Measurements from ENCODE around the gene LRRC46. TPM values are rescaled to one million over a fixed set of nuclear protein-coding genes. Genes with fewer than 3 reads are reported as not detected.
A peak's percentile ranks its signal among the peaks of the same experiment; 100 is the strongest.

LRRC46 gene
- polyA plus RNA-seq, 3 donors, result 0.12 to 0.65 (median 0.22) TPM

GRCh38 chr17:47850373-47850691 is 18.9 kb downstream of the LRRC46 start:
- H3K9me3 Mint-ChIP-seq, result peaks cover 0 to 17% (median 10%) of the 10 kb centered on the region in 7 donors
- H3K4me1 ChIP-seq (ENCODE audit: control insufficient read depth in 1 of 2, insufficient read depth in 2 of 2, low read length in 2 of 2), result peaks cover 0 to 11% of the 10 kb centered on the region in 2 donors
- peaks cover 91 to 99% (median 92%) of the 10 kb centered on the region in 3 donors for H3K27me3 Mint-ChIP-seq (ENCODE audit: low read depth in 3 of 3)
- DNase-seq, result no peak
- no peak overlapping the region for H2AFZ ChIP-seq (ENCODE audit: insufficient read depth, low read depth, low read length, poor library complexity, severe bottlenecking)
- peaks cover 15% of the 10 kb centered on the region for H3K4me1 Mint-ChIP-seq
- H4K20me1 ChIP-seq (ENCODE audit: insufficient read depth, low read length), result no peaks in the 10 kb centered on the region
- H3K79me2 ChIP-seq (ENCODE audit: insufficient read depth, low read length), result no peaks in the 10 kb centered on the region
- H3K4me2 ChIP-seq (replicated peaks; ENCODE audit: extremely low read depth, low read length, poor library complexity, severe bottlenecking), result no peak overlapping the region
- H3K4me3 ChIP-seq (replicated peaks in 1 of 3; ENCODE audit: low read depth in 2 of 3, low read length in 3 of 3), result no peak overlapping the region
- TF ChIP-seq CTCF (IDR thresholded peaks at IDR 0.05), result no peak
- H3K36me3 Mint-ChIP-seq, result peaks cover 0 to 8% of the 10 kb centered on the region in 2 donors
- H3K27ac Mint-ChIP-seq, result no peak overlapping the region
- intact Hi-C loops (cut with micrococcal nuclease), result no loop called here
- H3K27ac ChIP-seq (ENCODE audit: low read depth in 1 of 2, low read length in 2 of 2), result no peak overlapping the region
- no peaks in the 10 kb centered on the region for H3K36me3 ChIP-seq (replicated peaks in 1 of 2; ENCODE audit: control insufficient read depth in 1 of 2, insufficient read depth in 2 of 2, low read length in 2 of 2)
- 70% methylated on average over 9 of the region's 9 CpGs for WGBS (ENCODE audit: insufficient coverage)
- no peak overlapping the region for H3K9ac ChIP-seq (ENCODE audit: insufficient read depth, low read length, poor library complexity, severe bottlenecking)
- peaks cover 0 to 17% of the 10 kb centered on the region in 2 donors for H3K9me3 ChIP-seq (replicated peaks in 1 of 2; ENCODE audit: control insufficient read depth in 1 of 2, insufficient read depth in 1 of 2, low read length in 2 of 2)
- peak overlapping the region in 1 of 2 donors; percentile 52 for H3K4me3 Mint-ChIP-seq
- peaks cover 79 to 99% of the 10 kb centered on the region in 2 donors for H3K27me3 ChIP-seq (ENCODE audit: control insufficient read depth in 2 of 2, insufficient read depth in 2 of 2, low read length in 2 of 2)

- H3K27ac Mint-ChIP-seq, result no peak within 1 kb of the TSS
- no peak for TF ChIP-seq CTCF (IDR thresholded peaks at IDR 0.05)
- H3K27me3 ChIP-seq (ENCODE audit: control insufficient read depth in 2 of 2, insufficient read depth in 2 of 2, low read length in 2 of 2), result peaks cover 75 to 99% of the 10 kb centered on the region in 2 donors
- 11% methylated on average over 41 of the region's 71 CpGs for WGBS (ENCODE audit: insufficient coverage)
- no peaks in the 10 kb centered on the region for H3K79me2 ChIP-seq (ENCODE audit: insufficient read depth, low read length)
- no peaks in the 10 kb centered on the region for H3K36me3 ChIP-seq (replicated peaks in 1 of 2; ENCODE audit: control insufficient read depth in 1 of 2, insufficient read depth in 2 of 2, low read length in 2 of 2)
- H3K4me3 ChIP-seq (replicated peaks in 1 of 3; ENCODE audit: low read depth in 2 of 3, low read length in 3 of 3), result no peak within 1 kb of the TSS
- peaks cover 0 to 8% of the 10 kb centered on the region in 2 donors for H3K36me3 Mint-ChIP-seq
- peaks cover 0 to 11% of the 10 kb centered on the region in 2 donors for H3K4me1 ChIP-seq (ENCODE audit: control insufficient read depth in 1 of 2, insufficient read depth in 2 of 2, low read length in 2 of 2)
- H3K4me3 Mint-ChIP-seq, result peak within 1 kb of the TSS in 1 of 2 donors; percentile 84
- peaks cover 15% of the 10 kb centered on the region for H3K4me1 Mint-ChIP-seq
- no peaks in the 10 kb centered on the region for H4K20me1 ChIP-seq (ENCODE audit: insufficient read depth, low read length)
- peak within 1 kb of the TSS; percentile 11 for H3K4me2 ChIP-seq (replicated peaks; ENCODE audit: extremely low read depth, low read length, poor library complexity, severe bottlenecking)
- no peak within 1 kb of the TSS for H2AFZ ChIP-seq (ENCODE audit: insufficient read depth, low read depth, low read length, poor library complexity, severe bottlenecking)
- DNase-seq, result peak in 1 of 3 donors; percentile 23
- H3K9ac ChIP-seq (ENCODE audit: insufficient read depth, low read length, poor library complexity, severe bottlenecking), result no peak within 1 kb of the TSS
- peaks cover 0 to 17% of the 10 kb centered on the region in 2 donors for H3K9me3 ChIP-seq (replicated peaks in 1 of 2; ENCODE audit: control insufficient read depth in 1 of 2, insufficient read depth in 1 of 2, low read length in 2 of 2)
- peaks cover 89 to 99% (median 93%) of the 10 kb centered on the region in 3 donors for H3K27me3 Mint-ChIP-seq (ENCODE audit: low read depth in 3 of 3)
- intact Hi-C loops (cut with micrococcal nuclease), result no loop called here
- no peak within 1 kb of the TSS for H3K27ac ChIP-seq (ENCODE audit: low read depth in 1 of 2, low read length in 2 of 2)
- H3K9me3 Mint-ChIP-seq, result peaks cover 0 to 18% (median 10%) of the 10 kb centered on the region in 7 donors
Observed at GRCh38 chr17:47850692-47851573, 19.5 kb downstream of the LRRC46 start, which contains the start of gene SP6. SP6 (minus strand) TSS chr17:47851163; CDS start chr17:47848429, 2,734 bp downstream.
